HuH-7 (cell line): ENCODE measurements around the gene TOX2.

Experiments used
- DNase-seq: peaks from one replicate; pipeline ENCODE4 v3.0.0; 2011; ENCODE audit warnings: low spot score

The TOX2 gene, protein sequence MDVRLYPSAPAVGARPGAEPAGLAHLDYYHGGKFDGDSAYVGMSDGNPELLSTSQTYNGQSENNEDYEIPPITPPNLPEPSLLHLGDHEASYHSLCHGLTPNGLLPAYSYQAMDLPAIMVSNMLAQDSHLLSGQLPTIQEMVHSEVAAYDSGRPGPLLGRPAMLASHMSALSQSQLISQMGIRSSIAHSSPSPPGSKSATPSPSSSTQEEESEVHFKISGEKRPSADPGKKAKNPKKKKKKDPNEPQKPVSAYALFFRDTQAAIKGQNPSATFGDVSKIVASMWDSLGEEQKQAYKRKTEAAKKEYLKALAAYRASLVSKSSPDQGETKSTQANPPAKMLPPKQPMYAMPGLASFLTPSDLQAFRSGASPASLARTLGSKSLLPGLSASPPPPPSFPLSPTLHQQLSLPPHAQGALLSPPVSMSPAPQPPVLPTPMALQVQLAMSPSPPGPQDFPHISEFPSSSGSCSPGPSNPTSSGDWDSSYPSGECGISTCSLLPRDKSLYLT

DNA sequence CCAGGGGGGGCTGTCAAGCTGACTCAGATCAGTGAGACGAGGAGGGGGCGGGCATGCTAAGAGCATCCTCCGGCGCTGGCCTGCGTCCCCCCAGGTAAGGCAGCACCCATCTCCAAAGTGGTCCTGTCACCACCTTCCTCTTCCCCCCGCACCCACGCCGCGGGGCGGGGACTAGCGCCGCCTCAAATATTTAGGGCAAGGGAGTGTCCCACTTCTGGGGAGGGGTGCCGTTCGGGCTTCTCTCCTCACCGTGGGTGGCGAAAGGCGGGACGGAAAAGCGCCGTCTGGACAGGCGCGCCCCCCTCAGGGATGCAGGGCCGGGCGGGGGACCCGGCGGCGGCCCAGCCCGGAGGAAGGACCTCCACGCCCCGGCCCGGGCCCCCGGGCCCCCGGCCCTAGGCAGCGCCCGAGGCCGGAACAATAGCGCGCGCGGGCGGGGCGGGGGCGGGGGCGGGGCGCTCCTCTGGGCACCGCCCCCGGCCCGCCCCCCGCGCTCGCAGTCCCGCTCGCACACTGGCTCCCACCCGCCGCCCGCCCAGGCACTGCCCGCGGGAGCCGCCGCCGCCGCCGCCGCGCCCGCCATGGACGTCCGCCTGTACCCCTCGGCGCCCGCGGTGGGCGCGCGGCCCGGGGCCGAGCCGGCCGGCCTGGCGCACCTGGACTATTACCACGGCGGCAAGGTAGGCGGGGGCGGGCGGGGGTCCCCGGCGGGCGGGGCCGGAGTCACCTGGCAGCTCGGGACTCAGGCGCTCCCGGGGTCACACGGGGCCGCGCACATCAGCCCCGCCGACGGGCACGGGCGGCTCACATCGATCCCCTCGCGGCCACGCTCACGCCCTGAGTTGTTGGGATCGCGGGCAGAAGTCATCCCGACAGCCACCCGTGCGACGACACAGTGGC is at the start of gene TOX2:
Gene TOX2 (plus strand): TSS at position 542 of the 900 bp plus-strand sequence. CDS start 40 bp downstream, at position 582.
- no peak for DNase-seq

DNA sequence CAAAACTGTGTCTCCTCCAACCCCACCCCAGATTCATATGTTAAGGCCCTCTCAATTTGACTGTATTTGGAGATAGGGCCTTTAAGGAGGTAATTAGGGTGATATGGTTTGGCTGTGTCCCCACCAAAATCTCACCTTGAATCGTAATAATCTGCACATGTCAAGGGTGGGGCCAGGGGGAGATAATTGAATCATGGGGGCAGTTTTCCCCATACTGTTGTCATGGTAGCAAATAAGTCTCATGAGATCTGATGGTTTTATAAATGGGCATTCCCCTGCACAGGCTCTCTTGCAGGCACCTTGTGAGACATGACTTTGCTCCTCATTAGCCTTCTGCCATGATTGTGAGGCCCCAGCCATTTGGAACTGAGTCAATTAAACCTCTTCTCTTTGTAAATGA is 46.6 kb upstream of the TOX2 start:
- no peak for DNase-seq

- DNase-seq = no peak
Observed at GRCh38 chr20:43870484-43870883, 44.2 kb upstream of the TOX2 start.

DNA sequence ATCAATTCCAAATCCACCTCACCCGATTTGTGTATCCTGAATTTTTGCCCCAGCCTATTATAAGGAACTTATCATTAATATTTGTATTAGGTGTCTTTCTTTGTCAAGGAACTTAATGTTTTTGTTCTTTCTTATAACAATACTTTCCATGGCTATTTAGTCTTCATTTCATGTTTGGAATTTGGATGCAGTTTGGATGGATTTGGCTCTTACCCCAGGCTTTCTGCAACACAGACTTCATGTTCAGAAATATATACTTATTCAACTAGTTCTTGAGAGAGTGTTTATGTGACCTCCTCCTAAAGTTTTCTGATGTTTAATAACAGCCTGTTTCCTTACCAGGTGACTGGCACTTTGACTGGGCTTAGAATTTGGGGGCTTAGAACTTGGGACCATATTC is 35.9 kb upstream of the TOX2 start:
- no peak for DNase-seq

DNA sequence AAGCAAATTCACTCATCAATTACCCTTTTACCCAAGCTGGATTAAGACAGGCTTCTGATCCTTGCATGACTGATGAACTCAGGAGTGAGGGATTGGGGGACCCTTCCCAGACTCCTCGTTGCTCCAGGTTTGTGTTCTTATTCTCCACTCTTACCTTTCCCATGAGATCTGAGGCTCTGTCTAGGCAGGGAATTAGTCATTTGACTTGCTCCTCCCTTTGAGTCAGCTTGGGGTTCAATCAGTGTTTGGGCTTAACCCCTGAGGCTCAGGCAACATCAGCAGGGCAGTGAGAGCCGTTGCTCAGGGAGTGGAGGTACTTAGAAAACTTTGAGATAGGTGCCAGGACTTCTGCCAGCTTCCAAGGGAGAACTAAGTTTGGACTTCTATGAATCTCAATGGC is 20.7 kb upstream of the TOX2 start:
- no peak for DNase-seq

- no peak for DNase-seq
Observed at GRCh38 chr20:43894491-43894890, 20.2 kb upstream of the TOX2 start.

GRCh38 chr20:43895235-43895634 is 19.4 kb upstream of the TOX2 start:
- DNase-seq = no peak

GRCh38 chr20:43899274-43900120 is 15.2 kb upstream of the TOX2 start:
- DNase-seq = no peak

- DNase-seq = no peak
Observed at GRCh38 chr20:43900121-43900466, 14.6 kb upstream of the TOX2 start.

GRCh38 chr20:43900496-43900895 is 14.2 kb upstream of the TOX2 start:
- no peak for DNase-seq

DNA sequence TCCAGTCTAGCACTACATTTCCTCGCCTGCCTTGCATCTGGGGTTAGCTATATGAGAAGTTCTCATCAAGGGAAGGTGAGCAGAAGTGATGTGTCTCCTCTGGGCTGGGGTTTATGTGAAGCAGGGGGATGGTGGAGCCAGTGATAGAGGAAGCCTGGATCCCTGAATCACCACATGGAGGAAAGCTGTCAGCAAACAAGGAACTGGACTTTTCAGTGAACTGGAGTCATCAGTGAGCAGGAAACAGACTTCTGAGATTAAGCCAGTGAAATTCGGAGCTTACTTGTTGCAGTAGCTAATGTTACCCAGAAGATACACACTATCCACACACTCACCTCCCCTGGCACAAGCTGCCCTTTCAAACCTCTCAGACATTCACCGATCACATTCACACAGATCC is 13.4 kb upstream of the TOX2 start:
- no peak for DNase-seq

GRCh38 chr20:43903953-43904826 is 10.5 kb upstream of the TOX2 start:
- DNase-seq = no peak

DNA sequence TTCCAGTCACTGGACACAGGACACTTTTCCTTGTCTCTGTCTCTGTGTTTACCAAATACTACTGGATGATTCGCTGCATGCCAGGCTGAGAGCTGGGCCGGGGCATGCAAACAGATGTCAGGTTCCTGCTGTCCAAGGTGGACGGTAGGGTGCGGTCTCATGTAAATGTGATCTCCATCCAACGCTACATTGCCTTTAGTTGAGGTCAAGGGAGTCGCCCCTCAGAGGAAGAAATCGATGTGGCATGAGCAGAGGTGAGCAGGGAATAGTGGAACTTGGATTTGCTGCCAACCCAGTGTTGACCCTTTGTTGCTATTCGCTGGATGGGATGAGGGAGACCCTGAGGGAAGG is 9.8 kb upstream of the TOX2 start:
- DNase-seq = no peak

DNA sequence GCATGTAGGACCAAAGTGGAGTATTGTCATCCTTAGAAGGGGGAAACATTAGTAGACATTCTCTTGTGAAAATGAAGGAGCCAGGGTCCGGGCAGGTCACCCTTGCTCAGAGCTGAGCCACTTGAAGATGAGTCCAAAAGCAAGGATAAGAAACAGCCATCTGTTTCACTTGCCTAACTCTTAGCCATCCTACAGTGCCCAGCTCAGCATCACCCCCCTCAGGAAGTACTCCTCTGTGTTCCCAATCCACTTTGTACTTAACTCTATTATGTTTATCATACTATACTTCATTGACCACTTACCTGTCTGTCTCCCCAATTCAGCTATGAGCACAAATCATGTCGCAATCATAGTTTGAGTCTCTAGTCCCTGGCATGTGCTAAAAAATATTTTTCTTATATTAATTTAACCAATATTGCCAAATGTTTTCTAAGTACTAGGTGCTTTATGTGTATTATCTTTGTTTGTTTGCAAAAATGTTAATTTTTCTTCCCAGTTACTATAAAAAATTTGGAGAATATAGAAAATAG is 8.1 kb upstream of the TOX2 start:
- no peak for DNase-seq

DNA sequence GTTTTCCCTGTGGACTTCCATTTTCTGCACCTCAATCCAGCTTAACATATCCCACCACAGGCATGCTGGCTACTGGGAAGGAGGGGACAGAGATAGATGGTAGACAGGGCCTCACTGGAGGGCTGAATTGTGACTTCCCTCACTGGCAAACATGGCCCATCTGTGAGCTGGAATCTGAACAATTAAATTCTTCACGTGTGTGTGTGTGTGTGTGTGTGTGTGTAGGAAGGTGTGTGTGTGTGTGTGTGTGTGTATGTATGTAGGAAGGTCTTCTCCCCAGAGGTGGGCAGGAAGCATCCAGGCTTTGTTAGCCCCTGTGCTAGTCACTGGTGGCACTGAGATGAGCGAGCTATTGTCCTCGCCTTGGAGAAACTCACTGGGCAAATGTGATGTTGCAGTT is 5.4 kb upstream of the TOX2 start:
- DNase-seq = no peak

- DNase-seq = no peak
Observed at GRCh38 chr20:43909720-43910119, 4.9 kb upstream of the TOX2 start.

DNA sequence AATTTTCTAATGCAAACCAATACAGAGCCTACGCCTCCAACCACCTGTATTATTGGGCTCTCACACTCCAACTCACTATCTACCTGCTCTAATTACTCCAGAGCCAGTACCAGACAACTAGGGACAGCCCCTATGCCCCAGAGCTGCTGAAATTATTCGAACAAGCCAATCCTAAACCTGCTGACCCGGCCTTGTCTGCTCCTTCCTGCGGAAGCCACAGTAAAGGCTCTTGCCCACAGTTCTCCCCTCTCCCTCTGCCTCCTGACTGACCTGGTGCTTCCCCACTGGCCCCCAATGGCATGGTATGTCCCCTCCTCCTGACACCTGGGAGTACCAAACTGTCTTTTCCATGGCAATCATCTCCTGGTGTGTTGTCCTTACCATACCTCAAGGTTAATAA is 4.1 kb upstream of the TOX2 start:
- DNase-seq = no peak

GRCh38 chr20:43911066-43911465 is 3.6 kb upstream of the TOX2 start:
- DNase-seq = no peak

DNA sequence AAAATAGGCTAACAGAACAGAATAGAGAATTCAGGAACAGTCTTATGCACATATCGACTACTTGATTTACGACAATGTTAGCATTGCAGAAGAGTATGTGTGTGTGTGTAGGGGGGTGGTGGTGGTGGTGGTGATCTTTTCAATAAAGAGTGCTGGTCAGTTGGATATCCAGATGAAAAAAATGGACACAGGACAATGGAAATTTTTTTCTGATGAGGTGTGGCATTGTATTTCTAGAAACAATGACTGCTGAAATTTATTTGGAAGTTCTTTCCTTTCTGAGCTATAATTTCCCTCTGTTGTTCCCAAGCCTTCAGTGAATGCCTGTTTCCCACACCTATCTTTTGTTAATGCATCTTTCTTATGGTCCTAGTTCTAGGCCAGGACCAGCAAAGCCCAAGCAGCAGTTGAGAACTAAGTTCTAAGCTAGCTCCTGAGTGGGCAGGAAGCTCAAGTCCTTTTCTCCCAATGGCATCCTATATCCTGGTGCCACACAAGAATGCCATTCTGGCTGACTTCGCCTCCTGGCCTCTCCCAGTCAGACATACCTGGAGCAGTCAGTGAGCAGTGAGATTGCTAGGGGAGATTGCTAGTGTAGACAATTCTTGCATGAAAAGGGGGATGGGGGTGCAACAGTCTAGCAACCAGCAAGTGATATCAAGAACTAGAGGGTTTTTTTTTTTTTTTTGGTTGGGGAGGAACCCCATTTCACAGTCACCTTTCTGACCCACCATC is 1.2 kb upstream of the TOX2 start:
- no peak for DNase-seq
